H9 (cell line): ENCODE measurements around the gene EPS8. TPM values are rescaled to one million over a fixed set of nuclear protein-coding genes. Genes with fewer than 3 reads are reported as not detected.

Source experiments
- DNase-seq: peaks from one replicate; pipeline ENCODE4 v3.0.0-alpha.2; 2017
- H2AFZ ChIP-seq: one replicate; pipeline ENCODE4 v1.6.1; 2013; ENCODE audit warnings: mild to moderate bottlenecking, low read length, control low read depth, moderate library complexity
- H2AK5ac ChIP-seq: 2 replicates; pipeline ENCODE4 v1.6.1; 2013; ENCODE audit warnings: low read length, control low read depth, mixed read lengths; ENCODE audit not compliant: insufficient read length
- H2BK120ac ChIP-seq: one replicate; pipeline ENCODE4 v1.6.1; 2013; ENCODE audit warnings: low read depth, mild to moderate bottlenecking, low read length, control low read depth, inconsistent platforms; ENCODE audit not compliant: poor library complexity, severe bottlenecking
- H2BK12ac ChIP-seq: 2 replicates; pipeline ENCODE4 v1.6.1; 2013; ENCODE audit warnings: low read length, control low read depth, mixed read lengths, low read depth; ENCODE audit not compliant: insufficient read length
- H2BK15ac ChIP-seq: 2 replicates; pipeline ENCODE4 v1.6.1; 2013; ENCODE audit warnings: low read depth, low read length, control low read depth
- H2BK20ac ChIP-seq: one replicate; pipeline ENCODE4 v1.6.1; 2013; ENCODE audit warnings: low read depth, mild to moderate bottlenecking, low read length, control low read depth, inconsistent platforms; ENCODE audit not compliant: poor library complexity, severe bottlenecking
- H2BK5ac ChIP-seq: 2 replicates; pipeline ENCODE4 v1.6.1; 2013; ENCODE audit warnings: low read length, control low read depth, mixed read lengths; ENCODE audit not compliant: insufficient read length
- H3K14ac ChIP-seq: 2 replicates; pipeline ENCODE4 v1.6.1; 2013; ENCODE audit warnings: low read length, control low read depth; ENCODE audit not compliant: insufficient read depth
- H3K18ac ChIP-seq: 2 replicates; pipeline ENCODE4 v1.6.1; 2013; ENCODE audit warnings: low read depth, mild to moderate bottlenecking, mixed read lengths, low read length, control low read depth; ENCODE audit not compliant: insufficient read length
- H3K23ac ChIP-seq: 2 replicates; pipeline ENCODE4 v1.6.1; 2013; ENCODE audit warnings: low read length, control low read depth, mixed read lengths, low read depth; ENCODE audit not compliant: insufficient read length
- H3K23me2 ChIP-seq: 2 replicates; pipeline ENCODE4 v1.6.1; 2013; ENCODE audit warnings: low read depth, mild to moderate bottlenecking, mixed read lengths, low read length, control low read depth; ENCODE audit not compliant: insufficient read length, poor library complexity, severe bottlenecking
- H3K27ac ChIP-seq: 2 replicates; pipeline ENCODE4 v1.5.1; 2013; ENCODE audit warnings: low read length, control low read depth, mixed read lengths, low read depth; ENCODE audit not compliant: insufficient read length
- H3K27me3 ChIP-seq: 2 replicates; pipeline ENCODE4 v1.6.1; 2013; ENCODE audit warnings: low read length, control low read depth, inconsistent platforms; ENCODE audit not compliant: insufficient read depth
- H3K4ac ChIP-seq: 2 replicates; pipeline ENCODE4 v1.6.1; 2013; ENCODE audit warnings: low read depth, mild to moderate bottlenecking, control low read depth, inconsistent platforms, low read length, moderate library complexity
- H3K4me1 ChIP-seq: 2 replicates; pipeline ENCODE4 v1.6.1; 2013; ENCODE audit warnings: low read length, control low read depth, inconsistent platforms; ENCODE audit not compliant: insufficient read depth
- H3K4me2 ChIP-seq: 2 replicates; pipeline ENCODE4 v1.6.1; 2013; ENCODE audit warnings: low read length, control low read depth, mixed read lengths; ENCODE audit not compliant: insufficient read length, insufficient read depth
- H3K56ac ChIP-seq: 2 replicates; pipeline ENCODE4 v1.6.1; 2013; ENCODE audit warnings: low read depth, mild to moderate bottlenecking, mixed read lengths, low read length, control low read depth; ENCODE audit not compliant: insufficient read length
- H3K79me1 ChIP-seq: 2 replicates; pipeline ENCODE4 v1.6.1; 2013; ENCODE audit warnings: low read depth, mild to moderate bottlenecking, moderate library complexity, low read length, control low read depth, inconsistent platforms; ENCODE audit not compliant: insufficient read depth, poor library complexity, severe bottlenecking
- H3K79me2 ChIP-seq: 2 replicates; pipeline ENCODE4 v1.6.1; 2013; ENCODE audit warnings: low read length, control low read depth, inconsistent platforms; ENCODE audit not compliant: insufficient read depth
- H3K9ac ChIP-seq: 2 replicates; pipeline ENCODE4 v1.6.1; 2013; ENCODE audit warnings: low read length, control low read depth, mixed read lengths; ENCODE audit not compliant: insufficient read length; ENCODE audit errors: extremely low read depth
- H3K9me3 ChIP-seq: one replicate; pipeline ENCODE4 v1.6.1; 2013; ENCODE audit warnings: low read depth, low read length, inconsistent platforms; ENCODE audit not compliant: control insufficient read depth
- H3T11ph ChIP-seq: one replicate; pipeline ENCODE4 v1.6.1; 2013; ENCODE audit warnings: mild to moderate bottlenecking, low read length, control low read depth, inconsistent platforms
- H4K20me1 ChIP-seq: one replicate; pipeline ENCODE4 v1.6.1; 2013; ENCODE audit not compliant: control insufficient read depth, insufficient read length, insufficient read depth
- H4K5ac ChIP-seq: 2 replicates; pipeline ENCODE4 v1.6.1; 2013; ENCODE audit warnings: low read depth, mild to moderate bottlenecking, mixed read lengths, low read length, control low read depth; ENCODE audit not compliant: insufficient read length
- H4K8ac ChIP-seq: replicated peaks from 2 replicates; pipeline ENCODE4 v1.6.1; 2013; ENCODE audit warnings: low read length, control low read depth, mixed read lengths, low read depth; ENCODE audit not compliant: insufficient read length
- H4K91ac ChIP-seq: 2 replicates; pipeline ENCODE4 v1.6.1; 2013; ENCODE audit warnings: low read depth, mild to moderate bottlenecking, moderate library complexity, mixed read lengths, low read length, control low read depth; ENCODE audit not compliant: insufficient read length
- H3K27ac Mint-ChIP-seq, 3 experiments: 2 replicates in 2 of 3; 3 replicates in 1 of 3; pipeline ENCODE4 v1.8.0; 2020 to 2021; ENCODE audit warnings: mixed read lengths in 3 of 3, mild to moderate bottlenecking in 1 of 3, moderate library complexity in 1 of 3
- H3K27me3 Mint-ChIP-seq: 2 replicates; pipeline ENCODE4 v1.8.0; 2021; ENCODE audit warnings: low read depth, mild to moderate bottlenecking, moderate library complexity, mixed read lengths
- H3K36me3 Mint-ChIP-seq, 3 experiments: 2 replicates in 2 of 3; 3 replicates in 1 of 3; pipeline ENCODE4 v1.8.0; 2020 to 2021; ENCODE audit warnings: low read depth in 3 of 3, mixed read lengths in 3 of 3; ENCODE audit not compliant: insufficient read depth in 1 of 3
- H3K4me1 Mint-ChIP-seq, 2 experiments: 2 replicates each; pipeline ENCODE4 v1.8.0; 2020; ENCODE audit warnings: mixed read lengths in 2 of 2
- H3K4me3 Mint-ChIP-seq, 2 experiments: 2 replicates in 1 of 2; 3 replicates in 1 of 2; pipeline ENCODE4 v1.8.0; 2020 to 2021; ENCODE audit warnings: mild to moderate bottlenecking in 2 of 2, mixed read lengths in 2 of 2, moderate library complexity in 1 of 2
- H3K9me3 Mint-ChIP-seq, 2 experiments: 2 replicates in 1 of 2; 3 replicates in 1 of 2; pipeline ENCODE4 v1.8.0; 2020; ENCODE audit warnings: mild to moderate bottlenecking in 2 of 2, mixed read lengths in 2 of 2, moderate library complexity in 1 of 2
- total RNA-seq: library from RNA; stranded (reverse); gene quantifications from 2 replicates; pipeline ENCODE4 v1.2.1, GENCODE V29; 2021
- TF ChIP-seq, protein P1 (sequence below): fragments of 200-600 bp; sonication (generic); conservative IDR thresholded peaks from 3 replicates; pipeline ENCODE4 v1.8.0; 2021; ENCODE audit warnings: antibody characterized with exemption, mild to moderate bottlenecking

The EPS8 gene
- total RNA-seq, 1 experiment from 2014 or later = 2.2 TPM

DNA sequence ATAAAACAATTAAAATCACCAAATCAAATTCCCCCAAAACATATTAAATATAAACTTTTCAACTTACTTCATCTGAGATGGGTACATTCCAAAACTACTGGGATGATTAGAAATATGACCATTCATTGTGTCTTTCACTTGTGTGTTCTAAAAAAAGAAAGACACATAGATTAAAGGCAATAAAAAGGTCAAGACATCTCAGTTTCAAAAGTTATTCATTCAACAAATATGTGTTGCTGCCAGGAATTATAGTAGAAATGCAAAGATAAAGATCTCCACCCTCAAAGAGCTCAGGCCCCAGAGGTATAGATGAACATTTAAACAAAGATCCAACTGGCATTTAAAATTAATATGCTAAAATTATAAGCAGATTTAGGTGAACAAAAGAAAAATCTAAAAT lies 106.4 kb downstream of the EPS8 start:
- Histone ChIP-seq H3K4me2 (no peak overlapping the region), H3K9ac (no peak overlapping the region), H2AFZ (no peak overlapping the region), H3K4ac (no peak overlapping the region), H3K18ac (no peak overlapping the region), H3K23ac (no peak overlapping the region), H3K27ac (no peak overlapping the region), H2BK20ac (no peak overlapping the region), H2AK5ac (no peak overlapping the region), H2BK15ac (no peak overlapping the region), H3K14ac (no peak overlapping the region), H4K5ac (no peak overlapping the region), H4K8ac (no peak overlapping the region), H2BK5ac (no peak overlapping the region), H2BK120ac (no peak overlapping the region), H3K9me3 (no peaks in the 10 kb centered on the region), H3K79me1 (no peaks in the 10 kb centered on the region), H3K56ac (no peak overlapping the region), H3K23me2 (no peaks in the 10 kb centered on the region), H4K91ac (no peak overlapping the region), H2BK12ac (no peak overlapping the region), H3K4me1 (no peaks in the 10 kb centered on the region), H3K27me3 (no peaks in the 10 kb centered on the region), H3T11ph (no peak overlapping the region), H3K79me2 (no peaks in the 10 kb centered on the region), H4K20me1 (no peaks in the 10 kb centered on the region)
- TF ChIP-seq, protein P1, sequence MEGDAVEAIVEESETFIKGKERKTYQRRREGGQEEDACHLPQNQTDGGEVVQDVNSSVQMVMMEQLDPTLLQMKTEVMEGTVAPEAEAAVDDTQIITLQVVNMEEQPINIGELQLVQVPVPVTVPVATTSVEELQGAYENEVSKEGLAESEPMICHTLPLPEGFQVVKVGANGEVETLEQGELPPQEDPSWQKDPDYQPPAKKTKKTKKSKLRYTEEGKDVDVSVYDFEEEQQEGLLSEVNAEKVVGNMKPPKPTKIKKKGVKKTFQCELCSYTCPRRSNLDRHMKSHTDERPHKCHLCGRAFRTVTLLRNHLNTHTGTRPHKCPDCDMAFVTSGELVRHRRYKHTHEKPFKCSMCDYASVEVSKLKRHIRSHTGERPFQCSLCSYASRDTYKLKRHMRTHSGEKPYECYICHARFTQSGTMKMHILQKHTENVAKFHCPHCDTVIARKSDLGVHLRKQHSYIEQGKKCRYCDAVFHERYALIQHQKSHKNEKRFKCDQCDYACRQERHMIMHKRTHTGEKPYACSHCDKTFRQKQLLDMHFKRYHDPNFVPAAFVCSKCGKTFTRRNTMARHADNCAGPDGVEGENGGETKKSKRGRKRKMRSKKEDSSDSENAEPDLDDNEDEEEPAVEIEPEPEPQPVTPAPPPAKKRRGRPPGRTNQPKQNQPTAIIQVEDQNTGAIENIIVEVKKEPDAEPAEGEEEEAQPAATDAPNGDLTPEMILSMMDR = no peak
- H3K4me1 Mint-ChIP-seq = peaks cover 4 to 5% of the 10 kb centered on the region in 2 experiments
- no peak overlapping the region for H3K4me3 Mint-ChIP-seq
- H3K27ac Mint-ChIP-seq = no peak overlapping the region
- H3K9me3 Mint-ChIP-seq = no peaks in the 10 kb centered on the region
- no peaks in the 10 kb centered on the region for H3K27me3 Mint-ChIP-seq
- no peak for DNase-seq
- H3K36me3 Mint-ChIP-seq = no peaks in the 10 kb centered on the region
